Measurements from ENCODE around the gene CDH9. TPM values are rescaled to one million over a fixed set of nuclear protein-coding genes. Genes with fewer than 3 reads are reported as not detected.

CDH9 gene, protein sequence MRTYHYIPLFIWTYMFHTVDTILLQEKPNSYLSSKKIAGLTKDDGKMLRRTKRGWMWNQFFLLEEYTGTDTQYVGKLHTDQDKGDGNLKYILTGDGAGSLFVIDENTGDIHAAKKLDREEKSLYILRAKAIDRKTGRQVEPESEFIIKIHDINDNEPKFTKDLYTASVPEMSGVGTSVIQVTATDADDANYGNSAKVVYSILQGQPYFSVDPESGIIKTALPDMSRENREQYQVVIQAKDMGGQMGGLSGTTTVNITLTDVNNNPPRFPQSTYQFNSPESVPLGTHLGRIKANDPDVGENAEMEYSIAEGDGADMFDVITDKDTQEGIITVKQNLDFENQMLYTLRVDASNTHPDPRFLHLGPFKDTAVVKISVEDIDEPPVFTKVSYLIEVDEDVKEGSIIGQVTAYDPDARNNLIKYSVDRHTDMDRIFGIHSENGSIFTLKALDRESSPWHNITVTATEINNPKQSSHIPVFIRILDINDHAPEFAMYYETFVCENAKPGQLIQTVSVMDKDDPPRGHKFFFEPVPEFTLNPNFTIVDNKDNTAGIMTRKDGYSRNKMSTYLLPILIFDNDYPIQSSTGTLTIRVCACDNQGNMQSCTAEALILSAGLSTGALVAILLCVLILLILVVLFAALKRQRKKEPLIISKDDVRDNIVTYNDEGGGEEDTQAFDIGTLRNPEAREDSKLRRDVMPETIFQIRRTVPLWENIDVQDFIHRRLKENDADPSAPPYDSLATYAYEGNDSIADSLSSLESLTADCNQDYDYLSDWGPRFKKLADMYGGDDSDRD
- not detected in 2 replicates for total RNA-seq
- total RNA-seq (2013) = not detected
- polyA plus RNA-seq = not detected in 2 replicates
- not detected in 2 replicates for polyA minus RNA-seq

DNA sequence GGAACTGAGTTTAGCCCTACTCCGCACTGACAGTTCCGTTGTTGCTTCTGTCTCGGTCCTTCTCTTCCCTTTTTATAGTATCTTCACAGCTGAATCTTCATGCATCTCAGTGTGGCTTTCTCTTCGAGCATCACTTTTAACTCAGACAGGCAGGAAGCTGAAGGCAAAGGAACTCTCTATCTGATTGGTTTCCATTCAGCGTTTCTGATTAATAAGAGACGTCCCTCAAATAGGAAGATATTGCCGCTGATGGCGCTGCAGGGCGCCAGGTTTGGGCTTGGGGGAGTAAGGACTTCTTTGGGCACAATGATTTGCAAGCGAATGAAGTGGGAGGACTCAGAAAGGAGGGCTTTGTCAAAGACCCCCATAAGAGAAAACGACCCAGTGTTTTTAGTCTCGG is at the start of gene CDH9:
TSS of gene CDH9 (minus strand) at position 111 of the 400 bp plus-strand sequence. CDS start 50,253 bp downstream, outside the sequence.
- H3K27me3 ChIP-seq (replicated peaks in 1 of 4; ENCODE audit: control extremely low read depth in 1 of 4, control insufficient read depth in 3 of 4, insufficient read depth in 4 of 4, low read length in 3 of 4) = no peaks in the 10 kb centered on the region
- no peaks in the 10 kb centered on the region for H3K79me2 ChIP-seq (ENCODE audit: control insufficient read depth, insufficient read depth, low read length)
- H3K27ac Mint-ChIP-seq = no peak within 1 kb of the TSS
- no peaks in the 10 kb centered on the region for H3K27me3 Mint-ChIP-seq
- H3K4me3 ChIP-seq (ENCODE audit: control extremely low read depth in 1 of 5, extremely low read depth in 1 of 5, insufficient read depth in 1 of 5, low read depth in 2 of 5, low read length in 4 of 5) = no peak within 1 kb of the TSS
- ChIA-PET POLR2A (no interaction called here), CTCF (no interaction called here)
- no peak within 1 kb of the TSS for H3K27ac ChIP-seq (ENCODE audit: low read length in 2 of 2)
- H3K9ac ChIP-seq (ENCODE audit: low read length) = no peak within 1 kb of the TSS
- TF ChIP-seq, protein P1, sequence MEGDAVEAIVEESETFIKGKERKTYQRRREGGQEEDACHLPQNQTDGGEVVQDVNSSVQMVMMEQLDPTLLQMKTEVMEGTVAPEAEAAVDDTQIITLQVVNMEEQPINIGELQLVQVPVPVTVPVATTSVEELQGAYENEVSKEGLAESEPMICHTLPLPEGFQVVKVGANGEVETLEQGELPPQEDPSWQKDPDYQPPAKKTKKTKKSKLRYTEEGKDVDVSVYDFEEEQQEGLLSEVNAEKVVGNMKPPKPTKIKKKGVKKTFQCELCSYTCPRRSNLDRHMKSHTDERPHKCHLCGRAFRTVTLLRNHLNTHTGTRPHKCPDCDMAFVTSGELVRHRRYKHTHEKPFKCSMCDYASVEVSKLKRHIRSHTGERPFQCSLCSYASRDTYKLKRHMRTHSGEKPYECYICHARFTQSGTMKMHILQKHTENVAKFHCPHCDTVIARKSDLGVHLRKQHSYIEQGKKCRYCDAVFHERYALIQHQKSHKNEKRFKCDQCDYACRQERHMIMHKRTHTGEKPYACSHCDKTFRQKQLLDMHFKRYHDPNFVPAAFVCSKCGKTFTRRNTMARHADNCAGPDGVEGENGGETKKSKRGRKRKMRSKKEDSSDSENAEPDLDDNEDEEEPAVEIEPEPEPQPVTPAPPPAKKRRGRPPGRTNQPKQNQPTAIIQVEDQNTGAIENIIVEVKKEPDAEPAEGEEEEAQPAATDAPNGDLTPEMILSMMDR (IDR thresholded peaks at IDR 0.05) = no peak
- no peaks in the 10 kb centered on the region for H4K20me1 ChIP-seq (ENCODE audit: control insufficient read depth, insufficient read depth, low read length, poor library complexity, severe bottlenecking)
- no peak for DNase-seq
- 89% methylated on average over 10 of the region's 12 CpGs for WGBS (ENCODE audit: insufficient coverage)
- no peaks in the 10 kb centered on the region for H3K9me3 ChIP-seq (ENCODE audit: control extremely low read depth in 1 of 3, control insufficient read depth in 2 of 3, insufficient read depth in 1 of 3, low read length in 2 of 3)
- H3K4me2 ChIP-seq (replicated peaks; ENCODE audit: low read depth, low read length, poor library complexity, severe bottlenecking) = no peak within 1 kb of the TSS
- H2AFZ ChIP-seq (ENCODE audit: insufficient read depth, low read depth, low read length, poor library complexity, severe bottlenecking) = no peak within 1 kb of the TSS
- no peak for ATAC-seq (ENCODE audit: low read depth)
- H3K9me3 Mint-ChIP-seq (ENCODE audit: insufficient read depth) = peaks cover 2% of the 10 kb centered on the region
- intact Hi-C loops (cut with micrococcal nuclease) = no loop called here
- H3K36me3 ChIP-seq (replicated peaks in 1 of 2; ENCODE audit: control extremely low read depth in 1 of 2, control insufficient read depth in 1 of 2, extremely low read depth in 1 of 2, insufficient read depth in 2 of 2, low read length in 1 of 2) = no peaks in the 10 kb centered on the region
- H3K4me1 ChIP-seq (ENCODE audit: control insufficient read depth in 2 of 2, insufficient read depth in 2 of 2, low read length in 2 of 2) = no peaks in the 10 kb centered on the region
- H3K4me3 Mint-ChIP-seq = no peak within 1 kb of the TSS
- no peaks in the 10 kb centered on the region for H3K4me1 Mint-ChIP-seq

DNA sequence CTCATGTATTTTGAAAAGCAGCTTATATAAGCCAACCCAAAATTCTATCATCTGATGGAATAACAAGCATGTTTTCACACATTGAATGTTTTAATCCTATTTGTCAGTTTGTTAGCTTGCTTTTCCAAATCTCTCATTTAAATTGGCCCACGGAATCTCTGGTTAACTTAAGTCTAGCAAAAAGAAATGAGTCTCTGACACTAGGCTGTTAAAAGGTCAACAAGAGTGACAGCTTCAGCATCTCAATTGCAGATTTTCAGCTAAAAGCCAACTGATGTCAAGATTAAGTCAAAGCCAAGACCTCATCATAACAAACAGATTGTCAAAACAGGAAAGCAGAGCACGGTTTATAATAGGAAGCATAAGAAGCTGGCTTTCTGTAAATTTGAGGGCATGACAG is 49.4 kb upstream of the CDH9 start:
- H3K4me1 Mint-ChIP-seq = no peaks in the 10 kb centered on the region
- no peak for DNase-seq
- Histone ChIP-seq H3K36me3 (replicated peaks in 1 of 2; ENCODE audit: control extremely low read depth in 1 of 2, control insufficient read depth in 1 of 2, extremely low read depth in 1 of 2, insufficient read depth in 2 of 2, low read length in 1 of 2) (no peaks in the 10 kb centered on the region), H3K27me3 (replicated peaks in 1 of 4; ENCODE audit: control extremely low read depth in 1 of 4, control insufficient read depth in 3 of 4, insufficient read depth in 4 of 4, low read length in 3 of 4) (no peaks in the 10 kb centered on the region), H3K9ac (ENCODE audit: low read length) (no peak overlapping the region), H3K4me1 (ENCODE audit: control insufficient read depth in 2 of 2, insufficient read depth in 2 of 2, low read length in 2 of 2) (no peaks in the 10 kb centered on the region), H3K79me2 (ENCODE audit: control insufficient read depth, insufficient read depth, low read length) (no peaks in the 10 kb centered on the region), H4K20me1 (ENCODE audit: control insufficient read depth, insufficient read depth, low read length, poor library complexity, severe bottlenecking) (no peaks in the 10 kb centered on the region), H3K4me2 (replicated peaks; ENCODE audit: low read depth, low read length, poor library complexity, severe bottlenecking) (no peak overlapping the region), H3K27ac (ENCODE audit: low read length in 2 of 2) (no peak overlapping the region), H2AFZ (ENCODE audit: insufficient read depth, low read depth, low read length, poor library complexity, severe bottlenecking) (no peak overlapping the region), H3K4me3 (ENCODE audit: control extremely low read depth in 1 of 5, extremely low read depth in 1 of 5, insufficient read depth in 1 of 5, low read depth in 2 of 5, low read length in 4 of 5) (no peak overlapping the region), H3K9me3 (ENCODE audit: control extremely low read depth in 1 of 3, control insufficient read depth in 2 of 3, insufficient read depth in 1 of 3, low read length in 2 of 3) (no peaks in the 10 kb centered on the region)
- no peaks in the 10 kb centered on the region for H3K27me3 Mint-ChIP-seq
- no peak overlapping the region for H3K4me3 Mint-ChIP-seq
- TF ChIP-seq EZH2 (IDR thresholded peaks at IDR 0.05; ENCODE audit: borderline replicate concordance, insufficient read depth, low read depth, low read length, poor library complexity, severe bottlenecking) = no peak
- TF ChIP-seq, protein P1 (IDR thresholded peaks at IDR 0.05) = no peak
- H3K9me3 Mint-ChIP-seq (ENCODE audit: insufficient read depth) = peaks cover 2% of the 10 kb centered on the region
- no CpG with 5 or more reads among the region's 2 CpGs for WGBS (ENCODE audit: insufficient coverage)
- POLR2A ChIA-PET = no interaction called here
- no peak for ATAC-seq (ENCODE audit: low read depth)
- CTCF ChIA-PET = no interaction called here
- intact Hi-C loops (cut with micrococcal nuclease) = no loop called here
- no peak overlapping the region for H3K27ac Mint-ChIP-seq
